Stomach (tissue), 9 donors: ENCODE results near the gene MESD. TPM values are rescaled to one million over a fixed set of nuclear protein-coding genes. Genes with fewer than 3 reads are reported as not detected.

Experiments used
- DNase-seq, 2 donors: peaks; one replicate each; pipeline versions ENCODE4 v3.0.0 to v3.0.0-alpha.2; 2013 to 2019
- H3K27ac ChIP-seq, 5 donors: fragments of 200-600 bp in 4 of 5; sonication (generic) in 4 of 5; one replicate each; pipeline ENCODE4 v1.5.1; 2013 to 2019; ENCODE audit warnings: mild to moderate bottlenecking in 1 of 5, moderate library complexity in 1 of 5
- H3K27me3 ChIP-seq, 3 donors: fragments of 200-600 bp; sonication (generic); one replicate each; pipeline ENCODE4 v1.5.1; 2017 to 2019; ENCODE audit warnings: mixed run types in 1 of 3
- H3K36me3 ChIP-seq, 4 donors: fragments of 200-600 bp; sonication (generic); 1 replicate in 3 of 4; 2 replicates in 1 of 4; pipeline ENCODE4 v1.5.1; 2016 to 2019
- H3K4me1 ChIP-seq, 4 donors: fragments of 200-600 bp; sonication (generic); one replicate each; pipeline ENCODE4 v1.5.1; 2016 to 2019
- H3K4me3 ChIP-seq, 4 donors: fragments of 200-600 bp; sonication (generic) in 3 of 4; one replicate each; pipeline ENCODE4 v1.5.1; 2016 to 2019; ENCODE audit warnings: mild to moderate bottlenecking in 1 of 4
- H3K9me3 ChIP-seq, 4 donors: fragments of 200-600 bp; sonication (generic); one replicate each; pipeline ENCODE4 v1.5.1; 2016 to 2019
- EP300 ChIP-seq: sonication (generic); formaldehyde crosslinking; IDR thresholded peaks from one replicate; pipeline ENCODE4 v1.6.1; 2017; ENCODE audit warnings: antibody characterized with exemption
- POLR2A ChIP-seq, 4 donors: fragments of 450-650 bp; IDR thresholded peaks; one replicate each; pipeline ENCODE4 v1.6.1; 2016; ENCODE audit warnings: antibody characterized with exemption in 4 of 4, control low read depth in 2 of 4, mild to moderate bottlenecking in 1 of 4, moderate library complexity in 1 of 4
- POLR2AphosphoS5 ChIP-seq, 3 donors: sonication (generic); formaldehyde crosslinking; IDR thresholded peaks; one replicate each; pipeline ENCODE4 v1.6.1; 2016; ENCODE audit warnings: antibody characterized with exemption in 3 of 3
- WGBS, 5 donors: extraction: QIAGEN DNeasy Blood & Tissue Kit in 3 of 5; methylation state at CpG; one replicate each; pipeline versions ENCODE4 v1.1.5 to v1.1.7; 2013 to 2018; 5-methylcytosine and 5-hydroxymethylcytosine counted together
- intact Hi-C: fragments of 100-400 bp; cut with DNase I; formaldehyde crosslinking; loops from one replicate; pipeline ENCODE4 v1.15.1; 2023; ENCODE audit warnings: low total_unique reads
- polyA plus RNA-seq, 3 donors: library from polyadenylated mRNA; stranded (reverse); fragments of 200-250 nt; gene quantifications; one replicate each; pipeline ENCODE4 v1.2.3, GENCODE V29; 2013
- total RNA-seq, 5 donors: library from RNA; depleted of rRNA; stranded (reverse); fragments of >200 nt; gene quantifications; one replicate each; pipeline versions ENCODE4 v1.1.0 to v1.2.3, GENCODE V29; 2014 to 2016
- TF ChIP-seq, protein P1 (sequence below), 7 experiments: fragments of 450-650 bp in 4 of 7; fragments of 200-600 bp in 3 of 7; sonication (generic) in 3 of 7; IDR thresholded peaks; one replicate each; pipeline ENCODE4 v1.5.1; 2016 to 2019; ENCODE audit warnings: antibody characterized with exemption in 7 of 7, control low read depth in 2 of 7, mild to moderate bottlenecking in 1 of 7
- donor health status: healthy with polysubstance abuse.
- donor health status: Bipolar disorder and iron deficiency.
- donor health status: healthy.

Gene MESD
- total and polyA plus RNA-seq, 8 donors: 5.5 to 34.8 (median 15.7) TPM

DNA sequence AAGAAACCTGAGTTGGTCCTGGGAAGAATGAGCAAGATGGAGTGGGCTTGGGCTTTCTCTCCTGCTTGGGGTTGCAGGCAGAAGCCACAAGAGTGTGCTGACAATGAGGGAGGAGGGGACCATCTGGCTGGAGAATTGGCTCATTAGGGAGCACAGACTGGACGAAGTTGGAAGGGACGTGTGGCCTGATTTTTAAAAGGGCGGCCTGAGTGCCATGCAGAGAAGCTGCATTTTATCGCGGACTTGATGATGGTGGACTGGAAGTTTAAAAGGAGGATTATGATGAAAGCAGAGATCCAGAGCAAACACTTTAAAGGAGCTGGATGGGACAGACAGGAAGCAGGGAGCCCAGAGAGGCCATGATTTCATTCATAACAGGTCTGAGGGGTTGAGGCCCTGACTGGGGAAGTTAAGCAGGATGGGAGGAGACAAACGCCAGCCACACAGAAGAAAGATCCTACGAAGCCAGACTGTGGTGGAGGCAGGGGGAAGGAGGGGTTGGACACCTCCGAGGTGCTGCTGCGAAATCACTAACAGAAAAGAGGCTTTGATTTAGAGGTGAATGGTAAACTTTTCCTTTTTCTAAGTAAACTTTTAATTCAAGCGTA, 34.8 kb upstream of the MESD start:
- no peaks in the 10 kb centered on the region for H3K36me3 ChIP-seq
- intact Hi-C loops: no loop called here

DNA sequence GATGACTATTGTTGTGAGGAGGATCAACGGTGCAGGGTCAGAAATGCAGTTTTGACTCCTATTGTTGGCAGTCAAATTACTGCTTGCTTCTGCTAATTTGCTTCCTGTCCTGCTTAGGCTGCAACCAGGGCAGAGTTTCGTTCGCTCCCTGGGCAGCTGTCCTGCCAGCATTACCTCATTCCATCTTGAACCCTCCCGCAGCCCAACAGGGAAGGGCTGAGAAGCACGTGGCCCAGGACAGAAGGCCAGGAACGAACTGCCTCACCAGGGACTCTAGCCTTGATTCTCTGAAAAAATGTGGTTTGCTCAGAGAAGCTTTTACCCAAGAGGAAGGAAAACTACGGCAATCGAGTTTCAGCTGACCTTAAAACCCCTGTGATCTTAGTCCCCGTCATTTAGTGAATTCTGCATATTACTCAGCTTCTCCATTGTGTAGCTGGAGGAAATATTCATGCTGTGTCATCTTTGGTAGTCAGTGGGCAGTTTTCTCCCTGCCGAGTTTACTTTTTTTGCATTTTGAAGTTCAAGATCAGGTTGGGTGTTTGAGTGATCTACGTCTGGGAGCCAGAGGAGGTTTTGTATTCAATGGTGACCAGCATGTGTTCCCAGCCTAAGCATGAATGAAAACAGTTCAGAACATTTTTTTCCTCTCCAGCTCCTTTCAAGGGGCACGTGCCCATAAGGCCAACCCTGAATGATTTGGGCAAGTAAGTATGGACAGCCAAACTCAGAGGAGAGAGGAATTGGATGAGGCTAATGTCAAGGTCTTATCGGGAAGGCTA, 34.1 kb upstream of the MESD start:
- Histone ChIP-seq H3K27ac (peak overlapping the region in 4 of 5 donors; percentile 17 to 73 (median 64)), H3K4me3 (no peak overlapping the region), H3K9me3 (no peaks in the 10 kb centered on the region), H3K27me3 (no peaks in the 10 kb centered on the region), H3K36me3 (no peaks in the 10 kb centered on the region), H3K4me1 (peaks cover 0 to 21% (median 4%) of the 10 kb centered on the region in 4 donors)
- 57 to 77% (median 67%) methylated on average over 12 to 13 of the region's 13 CpGs for WGBS, 5 donors
- TF ChIP-seq, protein P1, sequence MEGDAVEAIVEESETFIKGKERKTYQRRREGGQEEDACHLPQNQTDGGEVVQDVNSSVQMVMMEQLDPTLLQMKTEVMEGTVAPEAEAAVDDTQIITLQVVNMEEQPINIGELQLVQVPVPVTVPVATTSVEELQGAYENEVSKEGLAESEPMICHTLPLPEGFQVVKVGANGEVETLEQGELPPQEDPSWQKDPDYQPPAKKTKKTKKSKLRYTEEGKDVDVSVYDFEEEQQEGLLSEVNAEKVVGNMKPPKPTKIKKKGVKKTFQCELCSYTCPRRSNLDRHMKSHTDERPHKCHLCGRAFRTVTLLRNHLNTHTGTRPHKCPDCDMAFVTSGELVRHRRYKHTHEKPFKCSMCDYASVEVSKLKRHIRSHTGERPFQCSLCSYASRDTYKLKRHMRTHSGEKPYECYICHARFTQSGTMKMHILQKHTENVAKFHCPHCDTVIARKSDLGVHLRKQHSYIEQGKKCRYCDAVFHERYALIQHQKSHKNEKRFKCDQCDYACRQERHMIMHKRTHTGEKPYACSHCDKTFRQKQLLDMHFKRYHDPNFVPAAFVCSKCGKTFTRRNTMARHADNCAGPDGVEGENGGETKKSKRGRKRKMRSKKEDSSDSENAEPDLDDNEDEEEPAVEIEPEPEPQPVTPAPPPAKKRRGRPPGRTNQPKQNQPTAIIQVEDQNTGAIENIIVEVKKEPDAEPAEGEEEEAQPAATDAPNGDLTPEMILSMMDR (IDR thresholded peaks at IDR 0.05): no peak
- TF ChIP-seq POLR2AphosphoS5 (IDR thresholded peaks at IDR 0.05) (no peak), EP300 (no peak), POLR2A (IDR thresholded peaks at IDR 0.05) (no peak)
- peak in 1 of 2 donors; percentile 63 for DNase-seq
- intact Hi-C loops: no loop called here

More for the DNA sequence above, 34.8 kb upstream of the MESD start:
- peaks cover 0 to 22% (median 4%) of the 10 kb centered on the region in 4 donors for H3K4me1 ChIP-seq
- no peaks in the 10 kb centered on the region for H3K27me3 ChIP-seq
- H3K9me3 ChIP-seq: no peaks in the 10 kb centered on the region
- no peak for TF ChIP-seq POLR2AphosphoS5 (IDR thresholded peaks at IDR 0.05)
- no peak for TF ChIP-seq POLR2A (IDR thresholded peaks at IDR 0.05)
- TF ChIP-seq, protein P1 (IDR thresholded peaks at IDR 0.05): no peak
- TF ChIP-seq EP300: no peak
- H3K4me3 ChIP-seq: no peak overlapping the region
- H3K27ac ChIP-seq: peak overlapping the region in 4 of 5 donors; percentile 17 to 73 (median 64)
- DNase-seq: peak in 1 of 2 donors; percentile 49
- WGBS, 5 donors: 71 to 89% (median 80%) methylated on average over 10 of the region's 10 CpGs

DNA sequence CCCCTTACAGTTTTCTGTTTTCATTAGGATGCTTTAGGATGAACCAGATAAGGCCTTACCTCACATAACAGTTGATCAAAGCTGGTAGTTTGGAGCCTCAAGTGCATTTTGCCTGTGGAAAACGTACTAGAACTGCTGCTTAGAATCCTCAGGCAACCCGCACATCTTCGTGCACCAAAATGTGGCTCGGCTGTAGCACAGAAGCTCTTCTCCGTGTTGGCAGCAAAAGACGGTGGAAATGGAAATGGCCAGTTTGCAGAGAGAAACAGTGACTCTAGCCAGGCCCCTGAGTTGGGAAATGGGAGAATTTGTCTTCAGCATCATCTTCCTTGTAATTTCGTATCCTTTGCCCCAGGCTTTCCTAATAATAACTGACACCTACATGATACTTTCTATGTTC, 31.7 kb upstream of the MESD start:
- TF ChIP-seq, protein P1 (IDR thresholded peaks at IDR 0.05): no peak
- TF ChIP-seq EP300: no peak
- no peak for TF ChIP-seq POLR2A (IDR thresholded peaks at IDR 0.05)
- TF ChIP-seq POLR2AphosphoS5 (IDR thresholded peaks at IDR 0.05): no peak
- H3K4me3 ChIP-seq: no peak overlapping the region
- DNase-seq: no peak
- H3K27ac ChIP-seq: no peak overlapping the region
- no peaks in the 10 kb centered on the region for H3K36me3 ChIP-seq
- no peaks in the 10 kb centered on the region for H3K9me3 ChIP-seq
- no peaks in the 10 kb centered on the region for H3K27me3 ChIP-seq
- 93 to 95% (median 93%) methylated on average over 7 of the region's 7 CpGs for WGBS, 5 donors
- intact Hi-C loops: no loop called here
- peaks cover 0 to 21% (median 4%) of the 10 kb centered on the region in 4 donors for H3K4me1 ChIP-seq

DNA sequence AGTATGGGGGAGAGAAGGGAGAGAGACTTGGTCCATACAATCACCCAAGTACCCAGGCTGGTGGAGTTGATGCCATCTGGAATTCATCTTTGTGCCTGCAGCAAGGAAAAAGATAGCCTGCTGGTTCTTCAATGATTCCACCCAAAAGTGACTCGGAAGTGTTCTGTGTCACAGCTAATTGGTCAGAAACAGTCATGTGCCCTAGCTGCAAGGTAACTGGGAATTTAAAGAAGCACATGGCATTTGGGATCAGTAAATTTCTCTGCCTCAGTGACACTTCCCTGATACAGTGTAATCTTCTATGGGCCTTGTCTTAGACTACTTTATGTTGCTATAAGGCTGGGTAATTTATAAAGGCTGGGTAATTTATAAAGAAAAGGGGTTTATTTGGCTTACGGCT, 28.6 kb upstream of the MESD start:
- TF ChIP-seq EP300: no peak
- no peak for TF ChIP-seq POLR2AphosphoS5 (IDR thresholded peaks at IDR 0.05)
- TF ChIP-seq, protein P1 (IDR thresholded peaks at IDR 0.05): no peak
- no peak for TF ChIP-seq POLR2A (IDR thresholded peaks at IDR 0.05)
- WGBS, 5 donors: 93 to 97% (median 94%) methylated on average over 2 of the region's 2 CpGs
- Histone ChIP-seq H3K36me3 (no peaks in the 10 kb centered on the region), H3K27ac (no peak overlapping the region), H3K27me3 (no peaks in the 10 kb centered on the region), H3K4me1 (peaks cover 0 to 21% (median 6%) of the 10 kb centered on the region in 4 donors), H3K4me3 (no peak overlapping the region), H3K9me3 (no peaks in the 10 kb centered on the region)
- DNase-seq: no peak
- intact Hi-C loops: no loop called here
